ENCODE measurements around the gene CRYBG3.

DNA sequence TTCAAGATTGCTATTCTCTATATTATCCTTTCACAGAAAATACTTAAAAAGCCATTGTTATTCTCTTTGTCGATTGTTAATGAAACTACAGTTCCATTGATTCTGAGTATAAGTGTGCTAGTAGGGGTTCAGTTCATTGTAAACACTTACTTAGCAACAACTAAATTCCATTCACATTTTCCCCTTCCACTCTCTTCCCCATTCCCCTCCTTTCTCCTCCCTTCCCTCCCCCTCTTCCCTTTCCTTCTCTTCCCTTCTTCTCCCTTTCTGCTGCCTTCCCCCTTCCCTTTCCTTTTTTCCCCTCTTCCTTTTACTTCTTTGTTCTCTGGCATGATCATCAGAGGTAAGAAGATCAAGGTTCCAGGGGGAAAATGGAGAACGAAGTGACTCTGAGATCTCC is 171.7 kb downstream of the CRYBG3 start:
- TF ChIP-seq, protein P1, sequence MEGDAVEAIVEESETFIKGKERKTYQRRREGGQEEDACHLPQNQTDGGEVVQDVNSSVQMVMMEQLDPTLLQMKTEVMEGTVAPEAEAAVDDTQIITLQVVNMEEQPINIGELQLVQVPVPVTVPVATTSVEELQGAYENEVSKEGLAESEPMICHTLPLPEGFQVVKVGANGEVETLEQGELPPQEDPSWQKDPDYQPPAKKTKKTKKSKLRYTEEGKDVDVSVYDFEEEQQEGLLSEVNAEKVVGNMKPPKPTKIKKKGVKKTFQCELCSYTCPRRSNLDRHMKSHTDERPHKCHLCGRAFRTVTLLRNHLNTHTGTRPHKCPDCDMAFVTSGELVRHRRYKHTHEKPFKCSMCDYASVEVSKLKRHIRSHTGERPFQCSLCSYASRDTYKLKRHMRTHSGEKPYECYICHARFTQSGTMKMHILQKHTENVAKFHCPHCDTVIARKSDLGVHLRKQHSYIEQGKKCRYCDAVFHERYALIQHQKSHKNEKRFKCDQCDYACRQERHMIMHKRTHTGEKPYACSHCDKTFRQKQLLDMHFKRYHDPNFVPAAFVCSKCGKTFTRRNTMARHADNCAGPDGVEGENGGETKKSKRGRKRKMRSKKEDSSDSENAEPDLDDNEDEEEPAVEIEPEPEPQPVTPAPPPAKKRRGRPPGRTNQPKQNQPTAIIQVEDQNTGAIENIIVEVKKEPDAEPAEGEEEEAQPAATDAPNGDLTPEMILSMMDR (IDR thresholded peaks at IDR 0.05) = no peak
- no peak for TF ChIP-seq POLR2A (IDR thresholded peaks at IDR 0.05)

All from upper lobe of left lung (tissue), 4 donors.